Activated CD8-positive, alpha-beta memory T cell treated with anti-CD3 and anti-CD28 coated beads, Interleukin-2, amount 10 ng/mL, durations not matched to agents 7 days and 5 days (primary cell): ENCODE results near the gene FBF1. TPM values are rescaled to one million over a fixed set of nuclear protein-coding genes. Genes with fewer than 3 reads are reported as not detected.
A peak's percentile ranks its signal among the peaks of the same experiment; 100 is the strongest.

Experiments used
- ATAC-seq: fragments of 150-1000 bp; cut with Tn5 transposase; one replicate; pipeline ENCODE4 v1.10.0; 2021; ENCODE audit warnings: moderate library complexity
- CTCF ChIA-PET: fragments of 350-600 bp; sonication (Branson Sonifier 250); formaldehyde crosslinking; loops from one replicate; lab custom pipeline; 2021; ENCODE audit warnings: antibody characterized with exemption; lab: Charles Lee
- DNase-seq: peaks from one replicate; pipeline ENCODE4 v3.0.0-alpha.2; 2020
- H3K27ac Mint-ChIP-seq: one replicate; pipeline ENCODE4 v1.8.0; 2021; ENCODE audit warnings: mild to moderate bottlenecking, mixed read lengths
- H3K27me3 Mint-ChIP-seq: one replicate; pipeline ENCODE4 v1.8.0; 2021; ENCODE audit warnings: mixed read lengths
- H3K36me3 Mint-ChIP-seq: one replicate; pipeline ENCODE4 v1.8.0; 2021; ENCODE audit warnings: mild to moderate bottlenecking, mixed read lengths
- H3K4me1 Mint-ChIP-seq: one replicate; pipeline ENCODE4 v1.8.0; 2021; ENCODE audit warnings: mixed read lengths
- H3K4me3 Mint-ChIP-seq: one replicate; pipeline ENCODE4 v1.8.0; 2021; ENCODE audit warnings: mild to moderate bottlenecking, moderate library complexity, mixed read lengths
- H3K9me3 Mint-ChIP-seq: one replicate; pipeline ENCODE4 v1.8.0; 2022; ENCODE audit warnings: low read depth, mixed read lengths
- total RNA-seq, 2 experiments: library from RNA; stranded (reverse); gene quantifications; one replicate each; pipeline ENCODE4 v1.2.3, GENCODE V29; 2021

Gene FBF1
- total RNA-seq, 2 experiments from 2014 or later, result 26.6 to 36.7 TPM

DNA sequence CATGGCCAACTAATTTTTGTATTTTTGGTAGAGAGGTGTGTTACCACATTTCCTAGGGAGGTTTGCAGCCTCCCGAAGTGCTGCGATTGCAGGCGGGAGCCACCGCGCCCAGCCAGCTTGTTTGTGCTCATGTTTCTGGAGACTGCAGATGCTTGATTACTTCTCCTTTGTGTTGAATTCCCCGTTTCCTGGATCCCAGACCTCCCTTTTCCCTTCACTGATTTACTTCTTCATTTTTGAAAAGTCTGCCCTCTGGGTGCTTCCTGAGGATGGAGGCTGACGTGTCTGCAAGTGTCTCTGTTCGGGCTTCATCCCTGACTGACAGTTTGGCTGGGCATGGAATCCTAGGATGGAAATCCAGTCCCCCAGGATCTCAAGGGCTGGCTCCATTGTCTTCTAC lies 55.4 kb downstream of the FBF1 start:
- CTCF ChIA-PET, result interaction anchor here (0.9 to 1.4 kb wide), 2 partner anchors 12 to 24 kb away, joined by 3 to 4 read pairs; partner anchors contain the start of gene TRIM65
- Mint-ChIP-seq H3K27me3 (peaks cover 10% of the 10 kb centered on the region), H3K4me3 (no peak overlapping the region), H3K36me3 (peaks cover 2% of the 10 kb centered on the region), H3K4me1 (peaks cover 7% of the 10 kb centered on the region), H3K27ac (no peak overlapping the region), H3K9me3 (no peaks in the 10 kb centered on the region)
- ATAC-seq (no peak), DNase-seq (no peak)

DNA sequence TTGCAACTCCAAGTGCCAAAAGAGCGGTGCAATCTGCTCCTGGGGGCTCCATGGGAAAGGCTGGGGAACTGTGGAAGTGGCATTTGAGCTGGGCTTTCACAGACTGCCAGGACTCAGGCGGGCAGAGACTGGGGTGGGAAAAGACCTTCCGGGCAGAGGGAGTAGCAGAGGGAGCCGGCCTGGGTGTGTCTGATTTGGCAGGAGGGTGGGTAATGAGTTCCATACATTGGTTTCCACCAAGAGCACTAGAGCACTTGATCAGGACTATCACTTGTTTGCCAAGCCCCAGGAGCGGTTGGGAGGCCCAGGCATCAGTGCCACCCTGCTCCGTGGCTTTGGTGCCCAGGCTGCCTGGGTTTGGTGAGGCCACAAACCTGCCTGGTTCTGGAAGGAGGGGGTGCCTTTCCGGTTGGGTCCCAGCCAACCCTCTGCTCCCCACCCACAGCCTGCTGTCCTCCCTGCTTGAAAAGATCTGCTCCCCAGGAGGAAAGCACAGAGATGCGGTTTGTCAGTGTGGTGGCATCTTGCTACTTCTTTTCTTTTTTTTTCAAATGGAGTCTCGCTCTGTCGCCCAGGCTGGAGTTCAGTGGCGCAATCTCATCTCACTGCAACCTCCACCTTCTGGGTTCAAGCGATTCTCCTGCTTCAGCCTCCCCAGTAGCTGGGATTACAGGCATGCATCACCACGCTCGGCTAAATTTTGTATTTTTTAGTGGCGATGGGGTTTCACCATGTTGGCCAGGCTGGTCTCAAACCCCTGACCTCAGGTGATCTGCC lies 59.0 kb downstream of the FBF1 start:
- CTCF ChIA-PET, result interaction anchor here (1.0 to 9.0 kb wide), 5 partner anchors 14 to 128 kb away, joined by 3 to 175 read pairs (median 3); partner anchors contain the start of genes ACOX1, TRIM65 and WBP2
- Mint-ChIP-seq H3K4me3 (no peak overlapping the region), H3K27ac (peak overlapping the region; percentile 6), H3K27me3 (peaks cover 28% of the 10 kb centered on the region), H3K36me3 (no peaks in the 10 kb centered on the region), H3K9me3 (no peaks in the 10 kb centered on the region), H3K4me1 (peaks cover 17% of the 10 kb centered on the region)
- DNase-seq (no peak), ATAC-seq (no peak)

DNA sequence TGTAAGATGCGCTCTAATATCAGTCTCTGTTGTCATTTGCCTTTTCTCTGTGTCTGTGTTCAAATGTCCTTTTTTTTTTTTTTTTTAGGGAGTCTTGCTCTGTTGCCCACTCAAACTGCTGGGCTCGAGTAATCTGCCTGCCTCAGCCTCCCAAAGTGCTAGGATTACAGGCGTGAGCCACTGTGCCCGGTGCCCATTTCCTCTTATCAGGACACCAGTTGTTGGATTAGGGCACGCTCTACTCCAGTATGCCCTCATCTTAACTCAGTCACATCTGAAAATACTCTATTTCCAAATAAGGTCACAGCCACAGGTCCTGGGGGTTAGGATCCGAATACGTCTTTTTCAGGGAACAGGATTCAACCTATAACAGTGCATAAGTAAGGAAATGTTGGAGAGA lies 60.6 kb downstream of the FBF1 start:
- ATAC-seq, result no peak
- Mint-ChIP-seq H3K27me3 (peaks cover 28% of the 10 kb centered on the region), H3K4me3 (no peak overlapping the region), H3K27ac (no peak overlapping the region), H3K4me1 (peaks cover 31% of the 10 kb centered on the region), H3K36me3 (no peaks in the 10 kb centered on the region), H3K9me3 (no peaks in the 10 kb centered on the region)
- CTCF ChIA-PET, result interaction anchor here (1.1 to 9.0 kb wide), 4 partner anchors 15 to 115 kb away, joined by 3 to 175 read pairs (median 52); partner anchors contain the start of genes GALK1, TRIM65 and WBP2
- DNase-seq, result no peak

DNA sequence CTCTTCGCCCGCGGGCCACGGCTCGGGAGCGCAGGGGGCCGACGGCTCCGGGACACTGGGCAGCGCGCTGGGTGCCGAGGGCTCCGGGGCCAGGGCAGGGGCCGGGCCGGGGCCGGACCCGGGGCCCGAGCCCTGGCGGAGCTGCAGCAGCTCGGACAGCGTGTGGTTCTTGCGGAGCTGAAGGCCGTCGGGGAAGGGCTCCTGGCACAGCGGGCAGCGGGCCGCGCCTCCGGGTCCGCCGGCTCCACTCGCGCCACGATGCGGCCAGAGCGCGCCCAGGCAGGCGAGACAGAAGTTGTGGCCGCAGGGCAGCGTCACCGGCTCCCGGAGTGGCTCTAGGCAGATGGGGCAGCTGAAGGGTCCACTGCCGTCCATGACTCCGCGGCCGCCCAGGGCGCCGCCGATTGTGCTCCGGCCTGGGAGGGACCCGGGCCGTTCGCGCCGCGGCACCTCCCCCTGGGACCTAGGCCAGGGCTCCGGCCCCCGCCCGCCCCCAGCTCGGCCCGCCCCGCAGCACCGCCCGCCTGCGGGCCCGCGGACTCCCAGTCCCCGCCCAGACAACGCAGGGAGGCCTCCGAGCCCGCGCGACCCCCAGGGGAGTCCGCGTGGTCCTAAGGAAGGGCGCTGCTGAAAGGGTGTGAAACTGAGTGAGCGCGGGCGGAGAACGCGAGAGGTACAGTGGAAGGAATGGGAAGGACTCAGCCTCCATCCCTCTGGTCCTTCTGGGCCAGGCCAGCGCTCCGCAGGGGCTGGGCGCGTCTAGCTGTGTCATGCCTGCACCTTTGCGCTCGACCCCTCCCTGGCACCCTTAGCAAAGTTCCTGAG lies 62.5 kb downstream of the FBF1 start, which contains the start of gene TRIM47:
TRIM47 (minus strand) TSS at position 408 of the 825 bp plus-strand sequence; CDS start at position 375, 33 bp downstream.
- peak within 1 kb of the TSS; percentile 88 for H3K4me3 Mint-ChIP-seq
- peaks cover 34% of the 10 kb centered on the region for H3K4me1 Mint-ChIP-seq
- peak within 1 kb of the TSS; percentile 91 for H3K27ac Mint-ChIP-seq
- no peak for DNase-seq
- ATAC-seq, result peak; percentile 7
- CTCF ChIA-PET, result interaction anchor here (0.6 to 9.0 kb wide), 13 partner anchors 10 to 136 kb away, joined by 3 to 175 read pairs (median 4); partner anchors contain the start of genes GALK1, MRPL38, TRIM65 and WBP2
- H3K27me3 Mint-ChIP-seq, result peaks cover 28% of the 10 kb centered on the region
- H3K36me3 Mint-ChIP-seq, result no peaks in the 10 kb centered on the region
- no peaks in the 10 kb centered on the region for H3K9me3 Mint-ChIP-seq

DNA sequence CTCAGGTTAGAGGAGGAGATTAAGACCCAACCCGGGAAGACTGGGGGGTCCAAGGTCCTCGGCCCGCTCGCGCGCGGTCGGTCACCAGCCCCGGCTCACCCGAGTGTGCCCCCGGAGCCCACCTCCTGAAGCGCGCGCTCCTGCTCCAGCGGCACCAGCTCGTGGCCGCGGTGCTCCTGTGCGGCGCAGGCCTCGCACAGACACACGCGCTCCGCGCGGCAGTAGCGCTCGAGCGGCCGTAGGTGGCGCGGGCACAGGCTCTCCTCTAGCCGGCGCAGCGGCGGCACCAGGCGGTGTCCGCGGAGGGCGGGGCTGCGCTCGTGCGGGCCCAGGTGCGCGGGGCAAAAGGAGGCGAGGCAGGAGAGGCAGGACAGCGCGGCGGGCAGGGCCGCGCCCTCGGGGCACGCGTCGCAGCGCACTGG lies 63.1 kb downstream of the FBF1 start:
- CTCF ChIA-PET, result interaction anchor here (0.6 to 9.0 kb wide), 16 partner anchors 10 to 136 kb away, joined by 3 to 175 read pairs (median 4); partner anchors contain the start of genes MRPL38, TRIM65, UNC13D and WBP2
- H3K4me3 Mint-ChIP-seq, result peak overlapping the region; percentile 88
- H3K4me1 Mint-ChIP-seq, result peaks cover 37% of the 10 kb centered on the region
- no peaks in the 10 kb centered on the region for H3K36me3 Mint-ChIP-seq
- DNase-seq (peak; percentile 82), ATAC-seq (peak; percentile 82)
- H3K27me3 Mint-ChIP-seq, result peaks cover 28% of the 10 kb centered on the region
- no peaks in the 10 kb centered on the region for H3K9me3 Mint-ChIP-seq
- H3K27ac Mint-ChIP-seq, result peak overlapping the region; percentile 91

DNA sequence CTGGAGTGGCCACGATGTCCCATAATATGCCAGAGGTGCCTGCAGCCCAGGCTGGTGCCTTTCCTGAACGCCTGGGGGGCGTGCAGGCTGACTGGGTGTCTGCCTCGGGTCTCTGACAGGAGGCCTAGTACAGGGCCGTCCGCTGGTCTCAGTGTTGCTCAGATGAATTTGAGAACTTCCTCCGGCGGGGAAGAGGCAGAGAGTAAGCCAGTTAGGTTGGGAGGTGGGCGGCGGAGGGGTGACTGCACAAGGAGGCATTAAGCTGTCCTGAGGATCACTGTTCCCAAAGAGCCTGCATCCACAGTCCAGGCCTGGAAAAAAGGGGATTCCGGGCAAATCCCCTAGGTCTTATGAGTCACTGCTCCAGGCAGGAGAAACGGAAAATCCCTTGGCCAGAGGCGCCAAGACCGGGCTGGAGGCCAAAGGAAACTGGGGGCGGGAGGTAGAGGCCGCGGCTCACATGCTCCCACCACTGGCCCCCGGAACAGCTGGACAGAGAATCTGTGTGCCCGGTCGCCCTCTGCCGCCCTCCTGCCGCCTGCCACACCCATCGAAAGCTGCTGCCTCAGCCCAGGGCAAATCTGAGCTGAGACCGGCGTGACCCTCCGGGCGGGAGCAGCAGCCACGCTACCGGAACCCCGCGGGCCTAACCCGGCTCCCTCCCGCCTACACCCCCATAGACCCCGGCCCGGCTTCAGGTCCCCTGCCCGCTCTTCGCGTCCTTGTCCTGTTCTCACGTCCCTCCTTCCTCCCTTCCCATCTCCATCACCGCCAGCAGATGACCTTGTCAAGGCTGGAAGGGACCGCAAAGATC lies 63.7 kb downstream of the FBF1 start:
- ATAC-seq (peak; percentile 6), DNase-seq (no peak)
- Mint-ChIP-seq H3K27ac (peak overlapping the region; percentile 91), H3K4me1 (peaks cover 43% of the 10 kb centered on the region), H3K9me3 (no peaks in the 10 kb centered on the region), H3K27me3 (peaks cover 28% of the 10 kb centered on the region), H3K36me3 (no peaks in the 10 kb centered on the region), H3K4me3 (peak overlapping the region; percentile 88)
- CTCF ChIA-PET, result interaction anchor here (0.6 to 9.0 kb wide), 13 partner anchors 9 to 137 kb away, joined by 3 to 175 read pairs (median 4); partner anchors contain the start of genes MRPL38, TRIM65, UNC13D and WBP2

DNA sequence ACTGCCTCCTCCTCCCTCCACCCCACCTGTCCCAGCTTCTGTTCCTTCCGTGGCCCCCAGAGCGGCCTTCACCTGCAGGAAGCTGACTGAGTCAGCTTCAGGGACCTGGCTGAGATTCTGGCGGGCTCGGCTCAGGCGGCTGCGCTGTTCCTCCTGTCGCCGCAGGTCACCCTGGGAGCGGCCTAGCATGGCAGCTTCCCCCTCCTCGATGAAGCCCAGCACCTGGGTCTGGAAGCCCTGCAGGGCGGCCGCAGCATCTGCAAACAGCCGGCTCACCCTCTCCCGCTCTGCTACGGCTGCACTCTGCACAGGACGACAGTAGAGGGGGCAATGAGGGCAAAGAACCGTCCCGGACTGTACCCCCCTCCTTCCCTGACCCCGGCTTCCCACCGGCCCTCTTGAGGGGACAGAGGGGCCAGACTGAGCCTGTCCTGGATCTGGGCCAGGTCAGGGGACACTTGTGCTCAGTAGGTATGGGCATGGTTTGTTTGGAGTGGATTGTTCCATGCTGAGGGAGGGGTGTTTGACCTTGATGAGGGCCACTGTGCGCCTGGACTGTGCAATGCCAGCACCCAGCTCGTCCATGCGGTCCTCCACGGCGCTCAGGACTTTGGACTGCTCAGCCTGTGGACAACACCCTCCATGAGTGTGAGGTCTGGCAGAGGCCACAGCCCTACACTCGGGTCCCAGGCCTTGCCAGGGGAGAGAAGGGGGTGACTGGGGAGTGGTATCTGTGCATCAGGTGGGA lies 64.5 kb downstream of the FBF1 start:
- no peaks in the 10 kb centered on the region for H3K36me3 Mint-ChIP-seq
- peaks cover 22% of the 10 kb centered on the region for H3K27me3 Mint-ChIP-seq
- ATAC-seq (peak; percentile 63), DNase-seq (peak; percentile 88)
- H3K4me1 Mint-ChIP-seq, result peaks cover 37% of the 10 kb centered on the region
- H3K4me3 Mint-ChIP-seq, result peak overlapping the region; percentile 88
- H3K9me3 Mint-ChIP-seq, result no peaks in the 10 kb centered on the region
- H3K27ac Mint-ChIP-seq, result peak overlapping the region; percentile 91
- CTCF ChIA-PET, result interaction anchor here (0.7 to 9.0 kb wide), 13 partner anchors 11 to 138 kb away, joined by 3 to 175 read pairs (median 5); partner anchors contain the start of genes TRIM65, UNC13D and WBP2

DNA sequence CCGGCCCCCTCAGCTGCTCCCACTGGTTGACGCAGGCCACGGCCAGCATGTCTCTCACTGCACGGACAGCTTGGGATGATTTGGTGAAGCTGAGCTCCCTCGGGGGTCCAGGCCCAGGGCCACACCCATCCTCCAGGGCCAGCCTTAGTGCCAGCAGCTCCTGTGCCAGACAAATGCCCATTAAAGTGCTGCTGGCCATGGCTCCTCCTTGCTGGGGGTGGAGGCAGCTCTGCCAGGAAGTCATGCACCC lies 65.0 kb downstream of the FBF1 start:
- DNase-seq (no peak), ATAC-seq (no peak)
- Mint-ChIP-seq H3K27ac (peak overlapping the region; percentile 91), H3K27me3 (peaks cover 21% of the 10 kb centered on the region), H3K9me3 (no peaks in the 10 kb centered on the region), H3K4me3 (peak overlapping the region; percentile 88), H3K36me3 (no peaks in the 10 kb centered on the region), H3K4me1 (peaks cover 37% of the 10 kb centered on the region)
- CTCF ChIA-PET, result interaction anchor here (0.7 to 9.0 kb wide), 9 partner anchors 12 to 129 kb away, joined by 3 to 175 read pairs (median 5); partner anchors contain the start of genes TRIM65 and WBP2

DNA sequence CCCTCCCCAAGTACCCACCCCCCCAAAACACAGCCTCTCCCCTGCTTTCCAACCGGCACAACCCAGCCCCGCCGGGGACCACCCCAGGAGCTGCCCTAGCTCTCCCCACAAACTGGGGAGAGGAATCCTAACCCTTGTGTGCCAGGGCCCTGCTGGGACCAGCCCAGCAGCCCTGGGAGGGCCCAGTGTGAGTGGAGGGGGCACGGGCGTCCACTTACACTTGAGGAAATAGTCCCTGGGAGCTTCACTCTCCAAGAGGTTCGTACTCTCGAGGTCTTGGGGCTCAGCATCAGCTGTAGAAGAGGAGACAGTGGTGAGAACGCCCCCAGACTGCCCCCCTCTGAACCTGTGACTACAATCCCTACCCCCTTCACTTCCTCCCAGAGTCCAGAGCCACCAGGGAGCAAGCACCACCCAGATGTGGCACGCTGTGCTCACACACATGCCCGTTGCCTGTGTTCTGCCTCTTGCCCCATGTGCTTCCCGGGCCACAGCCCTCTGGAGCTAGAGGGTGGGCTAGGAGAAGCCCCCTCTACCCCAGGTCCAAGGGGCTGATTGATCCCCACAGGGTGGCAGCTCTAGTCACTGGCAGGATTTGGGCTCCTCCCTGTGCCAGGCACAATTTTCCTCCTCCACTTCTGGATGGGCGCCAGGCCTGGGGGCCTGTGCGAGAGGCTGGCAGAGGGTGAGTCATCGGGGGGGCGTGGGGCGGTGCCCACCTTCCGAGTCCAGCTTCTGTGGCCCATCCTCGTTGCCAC lies 65.5 kb downstream of the FBF1 start:
- Mint-ChIP-seq H3K4me3 (peak overlapping the region; percentile 88), H3K27me3 (peaks cover 18% of the 10 kb centered on the region), H3K27ac (peak overlapping the region; percentile 91), H3K36me3 (no peaks in the 10 kb centered on the region), H3K4me1 (peaks cover 40% of the 10 kb centered on the region), H3K9me3 (no peaks in the 10 kb centered on the region)
- ATAC-seq, result no peak
- no peak for DNase-seq
- CTCF ChIA-PET, result interaction anchor here (0.7 to 9.0 kb wide), 9 partner anchors 12 to 130 kb away, joined by 3 to 175 read pairs (median 5); partner anchors contain the start of genes TRIM65 and WBP2

DNA sequence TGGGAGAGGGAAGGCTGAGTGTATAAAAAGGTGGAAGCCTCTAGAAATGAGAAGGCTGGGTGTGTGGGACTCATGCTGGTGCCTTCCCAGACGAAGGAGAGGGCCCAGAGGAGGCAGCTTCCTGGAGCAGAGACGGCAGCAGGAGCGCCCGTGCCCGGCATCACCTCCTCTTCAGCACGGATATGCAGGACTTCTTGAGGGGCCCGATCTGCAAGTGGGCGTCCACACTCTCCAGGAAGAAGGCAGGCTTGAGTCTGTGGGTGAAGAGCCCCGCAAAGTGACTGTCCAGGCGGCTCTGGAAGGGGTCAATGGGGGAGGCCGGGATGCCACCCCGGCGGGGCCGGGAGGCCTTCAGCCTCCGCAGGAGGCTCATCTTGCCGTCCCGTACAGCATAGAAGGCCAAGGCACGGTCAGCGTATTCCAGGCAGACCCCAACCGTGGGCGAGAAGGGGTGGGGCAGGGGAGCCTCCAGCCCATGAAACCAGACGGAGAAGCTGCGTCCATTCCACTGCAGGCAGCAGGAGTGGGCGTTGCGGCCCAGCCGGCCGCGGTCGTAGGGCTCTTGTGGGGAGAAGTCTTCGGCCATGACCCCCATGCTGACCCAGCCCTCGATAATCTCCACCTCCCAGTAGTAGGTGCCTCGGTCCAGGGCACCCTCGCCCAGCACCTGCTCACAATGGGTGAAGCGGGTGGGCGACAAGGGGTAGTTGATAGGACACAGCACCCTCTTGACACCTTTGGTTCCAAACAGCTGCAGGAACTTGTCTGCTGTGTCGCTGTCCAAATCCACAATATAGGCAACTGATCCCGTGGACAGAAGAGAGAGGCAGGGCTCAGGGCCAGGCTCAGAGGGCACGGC lies 66.3 kb downstream of the FBF1 start:
- ATAC-seq, result no peak
- Mint-ChIP-seq H3K4me1 (peaks cover 40% of the 10 kb centered on the region), H3K4me3 (no peak overlapping the region), H3K9me3 (no peaks in the 10 kb centered on the region), H3K36me3 (no peaks in the 10 kb centered on the region), H3K27me3 (peaks cover 12% of the 10 kb centered on the region), H3K27ac (peak overlapping the region; percentile 11)
- no peak for DNase-seq
- CTCF ChIA-PET, result interaction anchor here (1.6 to 9.0 kb wide), 7 partner anchors 13 to 131 kb away, joined by 6 to 175 read pairs (median 20); partner anchors contain the start of genes TRIM65 and WBP2
